HTERT RPE-1 (cell line): ENCODE data around the gene NRG2.

Experiments used
- in situ Hi-C: fragments of 300-500 bp; cut with MboI; formaldehyde crosslinking; loops from 4 replicates; pipeline ENCODE4 v1.14.3; 2020; ENCODE audit warnings: low sequenced_read_pairs

Gene NRG2

GRCh38 chr5:139804800-139805397 is 238.2 kb downstream of the NRG2 start:
- in situ Hi-C loops = no loop called here

- in situ Hi-C loops = no loop called here
Observed at GRCh38 chr5:139803978-139804377, 239.1 kb downstream of the NRG2 start.

GRCh38 chr5:139799359-139799758 is 243.7 kb downstream of the NRG2 start:
- in situ Hi-C loops = no loop called here

GRCh38 chr5:139798883-139799282 is 244.2 kb downstream of the NRG2 start:
- in situ Hi-C loops = no loop called here

GRCh38 chr5:139797856-139798510 is 245.1 kb downstream of the NRG2 start:
- in situ Hi-C loops = no loop called here

GRCh38 chr5:139797335-139797734 is 245.8 kb downstream of the NRG2 start:
- in situ Hi-C loops = no loop called here
